WTC11 (cell line): ENCODE measurements around the gene RPL26. TPM values are rescaled to one million over a fixed set of nuclear protein-coding genes. Genes with fewer than 3 reads are reported as not detected.

Experiments
- ATAC-seq: fragments of 200-7000 bp; cut with Tn5 transposase; 2 replicates; pipeline ENCODE4 v1.10.0; 2021; ENCODE audit warnings: mild to moderate bottlenecking, moderate library complexity
- CTCF ChIA-PET: fragments of 300-600 bp; sonication (Branson Sonifier 250); formaldehyde crosslinking; loops from one replicate; lab custom pipeline; 2021; ENCODE audit warnings: antibody characterized with exemption; lab: Charles Lee
- POLR2A ChIA-PET: fragments of 350-600 bp; sonication (Branson Sonifier 250); formaldehyde crosslinking; loops from one replicate; lab custom pipeline; 2021; ENCODE audit warnings: antibody characterized with exemption; lab: Charles Lee
- DNase-seq: peaks from one replicate; pipeline ENCODE4 v3.0.0; 2021; ENCODE audit warnings: low spot score
- H3K27ac Mint-ChIP-seq: 2 replicates; pipeline ENCODE4 v1.8.0; 2021; ENCODE audit warnings: mixed read lengths
- H3K27me3 Mint-ChIP-seq: 2 replicates; pipeline ENCODE4 v1.8.0; 2021; ENCODE audit warnings: low read depth, mild to moderate bottlenecking, moderate library complexity, mixed read lengths
- H3K36me3 Mint-ChIP-seq: 2 replicates; pipeline ENCODE4 v1.8.0; 2021; ENCODE audit warnings: mixed read lengths
- H3K4me1 Mint-ChIP-seq: 2 replicates; pipeline ENCODE4 v1.8.0; 2022; ENCODE audit warnings: mixed read lengths
- H3K4me3 Mint-ChIP-seq: 2 replicates; pipeline ENCODE4 v1.8.0; 2021; ENCODE audit warnings: mild to moderate bottlenecking, moderate library complexity, mixed read lengths
- H3K9me3 Mint-ChIP-seq: 2 replicates; pipeline ENCODE4 v1.8.0; 2021; ENCODE audit warnings: mixed read lengths
- FOXJ3 ChIP-seq: sonication (generic); formaldehyde crosslinking; IDR thresholded peaks from 2 replicates; pipeline ENCODE4 v1.9.0; 2021; ENCODE audit warnings: missing genetic modification reagents, mild to moderate bottlenecking, borderline replicate concordance
- FOXK1 ChIP-seq: sonication (generic); formaldehyde crosslinking; IDR thresholded peaks from 2 replicates; pipeline ENCODE4 v1.8.0; 2022; ENCODE audit warnings: mild to moderate bottlenecking, moderate library complexity, missing genetic modification reagents
- GABPB1 ChIP-seq: sonication (generic); formaldehyde crosslinking; IDR thresholded peaks from 2 replicates; pipeline ENCODE4 v1.8.1; 2023; ENCODE audit warnings: mild to moderate bottlenecking, missing genetic modification reagents
- GRHL2 ChIP-seq: fragments of 250-450 bp; sonication (Bioruptor Pico); IDR thresholded peaks from 2 replicates; pipeline ENCODE4 v1.8.0; 2022; ENCODE audit warnings: mild to moderate bottlenecking, moderate library complexity; ENCODE audit not compliant: insufficient replicate concordance, severe bottlenecking
- JAZF1 ChIP-seq: fragments of 250-450 bp; sonication (Bioruptor Pico); IDR thresholded peaks from 2 replicates; pipeline ENCODE4 v1.9.0; 2021; ENCODE audit warnings: moderate library complexity, mild to moderate bottlenecking, inconsistent platforms
- NFATC4 ChIP-seq: fragments of 250-450 bp; sonication (Bioruptor Pico); IDR thresholded peaks from 2 replicates; pipeline ENCODE4 v1.9.0; 2021; ENCODE audit warnings: mild to moderate bottlenecking
- SOX15 ChIP-seq: fragments of 250-450 bp; sonication (Bioruptor Pico); IDR thresholded peaks from 2 replicates; pipeline ENCODE4 v1.9.0; 2021; ENCODE audit warnings: mild to moderate bottlenecking
- TCF7 ChIP-seq: sonication (generic); formaldehyde crosslinking; IDR thresholded peaks from 2 replicates; pipeline ENCODE4 v1.8.0; 2022; ENCODE audit warnings: mild to moderate bottlenecking, low read depth, missing genetic modification reagents, moderate library complexity
- ZNF263 ChIP-seq: sonication (generic); formaldehyde crosslinking; IDR thresholded peaks from 2 replicates; pipeline ENCODE4 v1.8.1; 2022; ENCODE audit warnings: low read depth, mild to moderate bottlenecking, moderate library complexity, missing genetic modification reagents
- ZNF416 ChIP-seq: fragments of 250-450 bp; sonication (Bioruptor Pico); IDR thresholded peaks from 2 replicates; pipeline ENCODE4 v1.9.0; 2021; ENCODE audit warnings: mild to moderate bottlenecking, inconsistent platforms
- total RNA-seq: library from RNA; stranded (reverse); gene quantifications from 3 replicates; pipeline ENCODE4 v1.2.3, GENCODE V29; 2021
- TF ChIP-seq, protein P1 (sequence below): sonication (generic); formaldehyde crosslinking; IDR thresholded peaks from 2 replicates; pipeline ENCODE4 v1.8.0; 2023; ENCODE audit warnings: missing genetic modification reagents
- TF ChIP-seq, protein P2 (sequence below): sonication (generic); formaldehyde crosslinking; IDR thresholded peaks from 2 replicates; pipeline ENCODE4 v1.8.0; 2022; ENCODE audit warnings: mild to moderate bottlenecking, missing genetic modification reagents
- TF ChIP-seq, protein P3 (sequence below): sonication (generic); formaldehyde crosslinking; conservative IDR thresholded peaks from 2 replicates; pipeline ENCODE4 v1.8.1; 2023; ENCODE audit warnings: mild to moderate bottlenecking, low read depth, missing genetic modification reagents, moderate library complexity
- TF ChIP-seq, protein P4 (sequence below): sonication (generic); formaldehyde crosslinking; IDR thresholded peaks from 2 replicates; pipeline ENCODE4 v1.8.0; 2023; ENCODE audit warnings: mild to moderate bottlenecking, missing genetic modification reagents
- TF ChIP-seq, protein P5 (sequence below): sonication (generic); formaldehyde crosslinking; IDR thresholded peaks from 2 replicates; pipeline ENCODE4 v1.8.1; 2022; ENCODE audit warnings: mild to moderate bottlenecking, missing genetic modification reagents, moderate library complexity, borderline replicate concordance
- TF ChIP-seq, protein P6 (sequence below): fragments of 250-450 bp; sonication (Bioruptor Pico); conservative IDR thresholded peaks from 2 replicates; pipeline ENCODE4 v1.9.0; 2021; ENCODE audit warnings: mild to moderate bottlenecking

The RPL26 gene
- total RNA-seq, 1 experiment from 2014 or later: 1,825 TPM

DNA sequence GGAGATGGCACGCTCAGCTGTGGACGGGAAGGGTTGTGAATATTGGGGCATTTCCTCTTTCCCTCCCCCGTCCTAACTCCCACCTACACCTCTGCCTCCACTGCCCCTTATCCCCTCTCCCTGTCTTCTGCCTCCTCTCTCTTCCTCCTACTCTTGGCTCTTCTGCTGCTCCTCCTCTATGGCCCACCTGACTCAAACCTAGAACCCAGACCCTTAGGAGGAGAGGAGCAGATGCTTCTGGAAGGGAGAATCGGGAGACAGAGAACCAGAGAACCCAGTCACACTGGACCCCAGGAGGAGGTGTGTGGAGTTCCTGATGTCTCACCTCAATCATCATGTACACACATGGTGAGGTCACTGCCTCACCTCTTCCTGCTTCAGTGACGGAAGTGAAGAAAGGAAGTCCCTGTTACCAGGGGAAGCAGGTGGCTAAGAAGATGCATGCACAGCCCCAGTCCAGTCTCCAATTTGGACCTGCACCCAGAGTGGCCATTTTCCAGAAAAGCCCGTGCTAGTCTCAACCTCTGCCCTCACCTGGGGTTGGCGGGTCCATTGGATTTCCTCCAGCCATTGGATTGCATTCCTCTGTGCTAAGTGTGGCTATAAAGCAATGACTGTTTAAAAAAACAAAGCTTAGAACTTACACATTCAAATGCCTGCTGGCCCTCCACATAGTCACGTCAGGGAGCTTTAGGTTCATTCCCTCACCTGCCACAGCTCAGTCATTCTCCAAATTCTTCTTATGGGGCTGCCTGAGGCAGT, 10.7 kb upstream of the RPL26 start:
- ATAC-seq: no peak

More for the DNA sequence above, 10.7 kb upstream of the RPL26 start:
- DNase-seq: no peak
- TF ChIP-seq GRHL2 (CRISPR knock-in tag) (no peak), ZNF416 (no peak), ZNF263 (CRISPR knock-in tag) (no peak), FOXJ3 (no peak), GABPB1 (CRISPR knock-in tag) (no peak), FOXK1 (CRISPR knock-in tag) (no peak), SOX15 (CRISPR knock-in tag) (no peak), JAZF1 (CRISPR knock-in tag) (no peak), NFATC4 (CRISPR knock-in tag) (no peak), TCF7 (CRISPR knock-in tag) (no peak)
- TF ChIP-seq, protein P1, sequence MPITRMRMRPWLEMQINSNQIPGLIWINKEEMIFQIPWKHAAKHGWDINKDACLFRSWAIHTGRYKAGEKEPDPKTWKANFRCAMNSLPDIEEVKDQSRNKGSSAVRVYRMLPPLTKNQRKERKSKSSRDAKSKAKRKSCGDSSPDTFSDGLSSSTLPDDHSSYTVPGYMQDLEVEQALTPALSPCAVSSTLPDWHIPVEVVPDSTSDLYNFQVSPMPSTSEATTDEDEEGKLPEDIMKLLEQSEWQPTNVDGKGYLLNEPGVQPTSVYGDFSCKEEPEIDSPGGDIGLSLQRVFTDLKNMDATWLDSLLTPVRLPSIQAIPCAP (CRISPR knock-in tag): no peak
- TF ChIP-seq, protein P2, sequence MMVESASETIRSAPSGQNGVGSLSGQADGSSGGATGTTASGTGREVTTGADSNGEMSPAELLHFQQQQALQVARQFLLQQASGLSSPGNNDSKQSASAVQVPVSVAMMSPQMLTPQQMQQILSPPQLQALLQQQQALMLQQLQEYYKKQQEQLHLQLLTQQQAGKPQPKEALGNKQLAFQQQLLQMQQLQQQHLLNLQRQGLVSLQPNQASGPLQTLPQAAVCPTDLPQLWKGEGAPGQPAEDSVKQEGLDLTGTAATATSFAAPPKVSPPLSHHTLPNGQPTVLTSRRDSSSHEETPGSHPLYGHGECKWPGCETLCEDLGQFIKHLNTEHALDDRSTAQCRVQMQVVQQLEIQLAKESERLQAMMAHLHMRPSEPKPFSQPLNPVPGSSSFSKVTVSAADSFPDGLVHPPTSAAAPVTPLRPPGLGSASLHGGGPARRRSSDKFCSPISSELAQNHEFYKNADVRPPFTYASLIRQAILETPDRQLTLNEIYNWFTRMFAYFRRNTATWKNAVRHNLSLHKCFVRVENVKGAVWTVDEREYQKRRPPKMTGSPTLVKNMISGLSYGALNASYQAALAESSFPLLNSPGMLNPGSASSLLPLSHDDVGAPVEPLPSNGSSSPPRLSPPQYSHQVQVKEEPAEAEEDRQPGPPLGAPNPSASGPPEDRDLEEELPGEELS (CRISPR knock-in tag): no peak
- TF ChIP-seq, protein P3, sequence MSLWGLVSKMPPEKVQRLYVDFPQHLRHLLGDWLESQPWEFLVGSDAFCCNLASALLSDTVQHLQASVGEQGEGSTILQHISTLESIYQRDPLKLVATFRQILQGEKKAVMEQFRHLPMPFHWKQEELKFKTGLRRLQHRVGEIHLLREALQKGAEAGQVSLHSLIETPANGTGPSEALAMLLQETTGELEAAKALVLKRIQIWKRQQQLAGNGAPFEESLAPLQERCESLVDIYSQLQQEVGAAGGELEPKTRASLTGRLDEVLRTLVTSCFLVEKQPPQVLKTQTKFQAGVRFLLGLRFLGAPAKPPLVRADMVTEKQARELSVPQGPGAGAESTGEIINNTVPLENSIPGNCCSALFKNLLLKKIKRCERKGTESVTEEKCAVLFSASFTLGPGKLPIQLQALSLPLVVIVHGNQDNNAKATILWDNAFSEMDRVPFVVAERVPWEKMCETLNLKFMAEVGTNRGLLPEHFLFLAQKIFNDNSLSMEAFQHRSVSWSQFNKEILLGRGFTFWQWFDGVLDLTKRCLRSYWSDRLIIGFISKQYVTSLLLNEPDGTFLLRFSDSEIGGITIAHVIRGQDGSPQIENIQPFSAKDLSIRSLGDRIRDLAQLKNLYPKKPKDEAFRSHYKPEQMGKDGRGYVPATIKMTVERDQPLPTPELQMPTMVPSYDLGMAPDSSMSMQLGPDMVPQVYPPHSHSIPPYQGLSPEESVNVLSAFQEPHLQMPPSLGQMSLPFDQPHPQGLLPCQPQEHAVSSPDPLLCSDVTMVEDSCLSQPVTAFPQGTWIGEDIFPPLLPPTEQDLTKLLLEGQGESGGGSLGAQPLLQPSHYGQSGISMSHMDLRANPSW: no peak
- TF ChIP-seq, protein P4, sequence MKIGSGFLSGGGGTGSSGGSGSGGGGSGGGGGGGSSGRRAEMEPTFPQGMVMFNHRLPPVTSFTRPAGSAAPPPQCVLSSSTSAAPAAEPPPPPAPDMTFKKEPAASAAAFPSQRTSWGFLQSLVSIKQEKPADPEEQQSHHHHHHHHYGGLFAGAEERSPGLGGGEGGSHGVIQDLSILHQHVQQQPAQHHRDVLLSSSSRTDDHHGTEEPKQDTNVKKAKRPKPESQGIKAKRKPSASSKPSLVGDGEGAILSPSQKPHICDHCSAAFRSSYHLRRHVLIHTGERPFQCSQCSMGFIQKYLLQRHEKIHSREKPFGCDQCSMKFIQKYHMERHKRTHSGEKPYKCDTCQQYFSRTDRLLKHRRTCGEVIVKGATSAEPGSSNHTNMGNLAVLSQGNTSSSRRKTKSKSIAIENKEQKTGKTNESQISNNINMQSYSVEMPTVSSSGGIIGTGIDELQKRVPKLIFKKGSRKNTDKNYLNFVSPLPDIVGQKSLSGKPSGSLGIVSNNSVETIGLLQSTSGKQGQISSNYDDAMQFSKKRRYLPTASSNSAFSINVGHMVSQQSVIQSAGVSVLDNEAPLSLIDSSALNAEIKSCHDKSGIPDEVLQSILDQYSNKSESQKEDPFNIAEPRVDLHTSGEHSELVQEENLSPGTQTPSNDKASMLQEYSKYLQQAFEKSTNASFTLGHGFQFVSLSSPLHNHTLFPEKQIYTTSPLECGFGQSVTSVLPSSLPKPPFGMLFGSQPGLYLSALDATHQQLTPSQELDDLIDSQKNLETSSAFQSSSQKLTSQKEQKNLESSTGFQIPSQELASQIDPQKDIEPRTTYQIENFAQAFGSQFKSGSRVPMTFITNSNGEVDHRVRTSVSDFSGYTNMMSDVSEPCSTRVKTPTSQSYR (CRISPR knock-in tag): no peak
- TF ChIP-seq, protein P5, sequence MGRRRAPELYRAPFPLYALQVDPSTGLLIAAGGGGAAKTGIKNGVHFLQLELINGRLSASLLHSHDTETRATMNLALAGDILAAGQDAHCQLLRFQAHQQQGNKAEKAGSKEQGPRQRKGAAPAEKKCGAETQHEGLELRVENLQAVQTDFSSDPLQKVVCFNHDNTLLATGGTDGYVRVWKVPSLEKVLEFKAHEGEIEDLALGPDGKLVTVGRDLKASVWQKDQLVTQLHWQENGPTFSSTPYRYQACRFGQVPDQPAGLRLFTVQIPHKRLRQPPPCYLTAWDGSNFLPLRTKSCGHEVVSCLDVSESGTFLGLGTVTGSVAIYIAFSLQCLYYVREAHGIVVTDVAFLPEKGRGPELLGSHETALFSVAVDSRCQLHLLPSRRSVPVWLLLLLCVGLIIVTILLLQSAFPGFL (CRISPR knock-in tag): no peak
- TF ChIP-seq, protein P6, sequence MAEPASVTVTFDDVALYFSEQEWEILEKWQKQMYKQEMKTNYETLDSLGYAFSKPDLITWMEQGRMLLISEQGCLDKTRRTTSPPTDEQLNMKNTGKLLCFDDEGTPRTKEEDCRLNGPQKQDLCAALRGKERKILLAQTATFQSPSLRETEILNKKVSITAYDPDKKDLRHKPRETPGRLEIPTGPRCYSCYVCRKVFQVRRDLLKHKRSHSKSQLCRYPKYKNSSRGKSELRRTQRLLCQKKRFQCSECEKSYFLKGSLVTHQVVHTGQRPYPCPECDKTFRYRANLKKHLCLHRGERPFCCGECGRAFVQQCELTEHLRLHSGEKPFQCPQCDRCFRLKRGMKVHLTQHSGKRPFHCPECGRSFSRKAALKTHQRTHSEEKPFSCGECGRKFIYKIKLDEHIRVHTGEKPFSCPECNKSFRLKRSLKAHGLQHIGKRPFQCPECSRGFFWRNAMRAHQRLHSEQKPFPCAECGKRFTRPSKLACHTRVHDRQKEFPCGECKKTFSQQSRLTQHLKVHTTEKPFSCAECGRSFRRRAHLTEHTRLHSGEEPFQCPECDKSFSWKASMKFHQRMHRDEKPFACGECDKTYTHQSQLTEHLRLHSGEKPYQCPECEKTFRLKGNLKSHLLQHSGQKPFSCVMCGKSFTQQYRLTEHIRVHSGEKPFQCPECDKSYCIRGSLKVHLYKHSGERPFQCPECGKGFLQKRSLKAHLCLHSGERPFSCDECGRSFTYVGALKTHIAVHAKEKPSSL: no peak
- Mint-ChIP-seq H3K9me3 (no peaks in the 10 kb centered on the region), H3K4me1 (peaks cover 8% of the 10 kb centered on the region), H3K36me3 (no peaks in the 10 kb centered on the region), H3K27me3 (peaks cover 13% of the 10 kb centered on the region), H3K27ac (no peak overlapping the region), H3K4me3 (no peak overlapping the region)
- ChIA-PET CTCF (interaction anchor here (2.5 to 3.0 kb wide), 3 partner anchors 10 to 16 kb away, joined by 11 to 20 read pairs (median 16); no protein-coding TSS in a partner anchor), POLR2A (interaction anchor here (0.7 kb wide), 1 partner anchor 404 kb away, joined by 3 read pairs; no protein-coding TSS in a partner anchor)
